Measurements from ENCODE around the gene GYG1.
"Not testable (repeated sequence)": the region's sequence is repeated elsewhere in the genome, so short reads cannot be mapped to it uniquely, and the experiment has no call there.

GYG1 gene

GRCh38 chr3:148987551-148987950 is 3.8 kb upstream of the GYG1 start:
- DNase-seq (ENCODE audit: low read depth in 2 of 2), result not testable (repeated sequence)

- no peak for DNase-seq (ENCODE audit: low read depth in 2 of 2)
Observed at GRCh38 chr3:148990236-148990635, 1.1 kb upstream of the GYG1 start.

- peak in 1 of 2 donors; percentile 25 for DNase-seq (ENCODE audit: low read depth in 2 of 2)
Observed at GRCh38 chr3:148992027-148992634, 791 bp downstream of the GYG1 start.

- DNase-seq (ENCODE audit: low read depth in 2 of 2), result no peak
Observed at GRCh38 chr3:148992635-148993255, 1.4 kb downstream of the GYG1 start.

GRCh38 chr3:148997623-148998022 is 6.3 kb downstream of the GYG1 start:
- DNase-seq (ENCODE audit: low read depth in 2 of 2), result no peak

GRCh38 chr3:148998297-148998696 is 7.0 kb downstream of the GYG1 start:
- no peak for DNase-seq (ENCODE audit: low read depth in 2 of 2)

GRCh38 chr3:148998715-148999423 is 7.5 kb downstream of the GYG1 start:
- no peak for DNase-seq (ENCODE audit: low read depth in 2 of 2)

- no peak for DNase-seq (ENCODE audit: low read depth in 2 of 2)
Observed at GRCh38 chr3:148999806-149000205, 8.5 kb downstream of the GYG1 start.

GRCh38 chr3:149000206-149000745 is 8.9 kb downstream of the GYG1 start:
- no peak for DNase-seq (ENCODE audit: low read depth in 2 of 2)

GRCh38 chr3:149001727-149002126 is 10.4 kb downstream of the GYG1 start:
- no peak for DNase-seq (ENCODE audit: low read depth in 2 of 2)

- DNase-seq (ENCODE audit: low read depth in 2 of 2), result no peak
Observed at GRCh38 chr3:149003653-149004305, 12.4 kb downstream of the GYG1 start.

- no peak for DNase-seq (ENCODE audit: low read depth in 2 of 2)
Observed at GRCh38 chr3:149004622-149005021, 13.3 kb downstream of the GYG1 start.

GRCh38 chr3:149005416-149005815 is 14.1 kb downstream of the GYG1 start:
- no peak for DNase-seq (ENCODE audit: low read depth in 2 of 2)

- no peak for DNase-seq (ENCODE audit: low read depth in 2 of 2)
Observed at GRCh38 chr3:149007567-149008257, 16.4 kb downstream of the GYG1 start.

GRCh38 chr3:149009732-149010131 is 18.4 kb downstream of the GYG1 start:
- peak in 1 of 2 donors; percentile 34 for DNase-seq (ENCODE audit: low read depth in 2 of 2)

GRCh38 chr3:149010504-149010951 is 19.2 kb downstream of the GYG1 start:
- DNase-seq (ENCODE audit: low read depth in 2 of 2), result no peak

GRCh38 chr3:149010966-149011365 is 19.6 kb downstream of the GYG1 start:
- DNase-seq (ENCODE audit: low read depth in 2 of 2), result no peak

GRCh38 chr3:149011676-149012075 is 20.3 kb downstream of the GYG1 start:
- no peak for DNase-seq (ENCODE audit: low read depth in 2 of 2)

- no peak for DNase-seq (ENCODE audit: low read depth in 2 of 2)
Observed at GRCh38 chr3:149013726-149014125, 22.4 kb downstream of the GYG1 start.

- no peak for DNase-seq (ENCODE audit: low read depth in 2 of 2)
Observed at GRCh38 chr3:149015393-149015792, 24.1 kb downstream of the GYG1 start.

- DNase-seq (ENCODE audit: low read depth in 2 of 2), result no peak
Observed at GRCh38 chr3:149016242-149016641, 24.9 kb downstream of the GYG1 start.

All from stimulated activated CD8-positive, alpha-beta memory T cell treated with anti-CD3 and anti-CD28 coated beads, Interleukin-7, amount 100 ng/mL, for 4 hours (primary cell).